NCI-H524 treated with DMSO at 0.1 percent for 48 hours (cell line): ENCODE data around the gene PITPNM1.
"Not testable (repeated sequence)": the region's sequence is repeated elsewhere in the genome, so short reads cannot be mapped to it uniquely, and the experiment has no call there.

Source experiments
- DNase-seq: peaks from one replicate; lab custom pipeline; 2025; lab: John Stamatoyannopoulos, UW

PITPNM1 gene

DNA sequence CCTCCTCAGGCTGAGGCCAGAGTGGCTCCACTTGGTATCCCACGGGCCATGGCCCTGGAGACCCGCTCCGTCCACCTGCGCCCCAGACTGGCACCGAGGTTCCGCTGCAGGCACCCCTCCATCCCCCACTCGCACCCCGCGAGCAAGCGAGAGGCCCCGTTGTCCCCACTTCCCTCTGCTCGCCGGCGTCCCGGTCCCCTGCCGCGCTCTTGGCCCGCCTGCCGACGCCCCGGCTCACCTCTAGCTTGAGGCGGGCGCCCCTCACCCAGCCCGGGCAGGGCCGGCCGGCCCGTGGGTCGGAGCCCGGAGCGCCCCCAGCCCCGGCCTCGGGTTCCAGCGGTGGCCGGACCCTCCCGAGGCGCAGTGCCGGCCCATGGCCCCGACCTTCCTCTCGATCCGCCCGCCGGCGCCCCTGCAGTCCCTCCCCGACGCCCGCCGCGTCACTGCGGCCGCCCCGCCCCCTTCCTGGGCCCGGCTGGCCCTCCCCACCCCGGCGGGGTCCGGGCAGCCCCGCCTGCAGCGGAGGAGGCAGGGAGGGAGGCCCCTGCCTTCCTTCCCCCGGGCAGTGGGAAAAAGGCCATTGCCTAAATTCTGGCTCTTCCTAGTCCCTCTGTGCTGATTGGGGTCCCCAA, at the start of gene PITPNM1:
Gene PITPNM1 (minus strand): TSS at position 414 of the 632 bp plus-strand sequence. CDS start 1,183 bp downstream, outside the sequence.
- DNase-seq = no peak

DNA sequence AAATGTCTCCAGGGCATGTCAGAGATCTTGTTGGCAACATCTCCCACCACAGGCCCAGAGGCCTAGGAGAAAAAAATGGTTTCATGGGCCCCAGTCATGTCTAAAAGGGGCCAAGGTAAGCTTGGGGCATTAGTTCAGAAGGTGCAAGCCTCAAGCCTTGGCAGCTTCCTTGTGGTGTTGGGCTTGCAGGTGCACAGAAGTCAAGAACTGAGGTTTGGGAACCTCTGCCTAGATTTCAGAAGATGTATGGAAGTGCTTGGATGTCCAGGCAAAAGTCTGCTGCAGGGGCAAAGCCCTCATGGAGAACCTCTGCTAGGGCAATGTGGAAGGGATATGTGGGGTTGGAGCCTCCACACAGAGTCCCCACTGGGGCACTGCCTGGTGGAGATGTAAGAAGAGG, 46.5 kb upstream of the PITPNM1 start:
- DNase-seq = not testable (repeated sequence)

- DNase-seq = no peak
These were observed 46.0 kb upstream of the PITPNM1 start for GRCh38 chr11:67551127-67551526.

DNA sequence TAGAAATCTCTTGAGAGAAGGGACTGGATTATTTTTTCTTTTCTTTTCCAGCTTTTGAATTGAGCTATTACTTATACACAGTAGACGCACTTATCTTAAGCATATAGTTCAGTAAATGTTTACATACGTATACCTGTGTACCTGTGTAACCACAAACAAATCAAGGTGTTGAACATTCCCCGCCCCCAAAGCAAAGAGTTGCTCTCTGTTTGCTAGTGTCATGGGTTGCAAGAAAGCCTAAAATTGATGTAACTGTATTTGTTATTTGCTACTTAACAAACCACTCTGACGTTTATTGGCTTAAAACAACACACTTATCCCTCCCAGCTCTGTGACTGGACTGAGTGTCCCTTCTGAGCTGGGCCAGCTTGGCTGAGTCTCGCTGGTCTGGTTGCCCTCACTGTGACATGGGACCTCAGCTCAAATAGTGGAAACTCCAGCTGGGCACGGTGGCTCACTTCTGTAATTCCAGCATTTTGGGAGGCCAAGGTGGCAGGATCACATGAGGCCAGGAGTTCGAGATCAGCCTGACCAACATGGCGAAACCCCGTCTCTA, 43.5 kb upstream of the PITPNM1 start:
- no peak for DNase-seq

GRCh38 chr11:67548112-67548511, 42.9 kb upstream of the PITPNM1 start:
- DNase-seq = not testable (repeated sequence)

DNA sequence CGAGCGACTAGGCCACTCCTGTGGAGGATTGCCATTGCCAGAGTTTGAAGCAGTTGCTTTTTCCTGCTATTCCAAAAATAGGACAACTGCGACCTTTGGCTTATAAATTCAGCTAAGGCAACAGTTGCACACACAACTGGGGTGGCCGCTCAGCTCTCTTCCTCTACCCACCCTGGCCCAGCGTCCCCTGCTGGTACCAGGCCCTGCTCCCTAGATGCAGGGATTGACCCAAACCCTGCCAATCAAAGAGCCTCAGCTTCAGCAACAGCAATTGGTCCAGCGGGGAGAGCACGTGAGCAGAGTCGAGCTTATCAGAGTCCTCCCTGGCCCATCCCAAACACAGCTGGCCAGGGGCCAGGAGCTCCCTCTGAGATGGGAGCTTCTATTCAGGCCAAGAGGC, 40.1 kb upstream of the PITPNM1 start:
- DNase-seq = no peak

DNA sequence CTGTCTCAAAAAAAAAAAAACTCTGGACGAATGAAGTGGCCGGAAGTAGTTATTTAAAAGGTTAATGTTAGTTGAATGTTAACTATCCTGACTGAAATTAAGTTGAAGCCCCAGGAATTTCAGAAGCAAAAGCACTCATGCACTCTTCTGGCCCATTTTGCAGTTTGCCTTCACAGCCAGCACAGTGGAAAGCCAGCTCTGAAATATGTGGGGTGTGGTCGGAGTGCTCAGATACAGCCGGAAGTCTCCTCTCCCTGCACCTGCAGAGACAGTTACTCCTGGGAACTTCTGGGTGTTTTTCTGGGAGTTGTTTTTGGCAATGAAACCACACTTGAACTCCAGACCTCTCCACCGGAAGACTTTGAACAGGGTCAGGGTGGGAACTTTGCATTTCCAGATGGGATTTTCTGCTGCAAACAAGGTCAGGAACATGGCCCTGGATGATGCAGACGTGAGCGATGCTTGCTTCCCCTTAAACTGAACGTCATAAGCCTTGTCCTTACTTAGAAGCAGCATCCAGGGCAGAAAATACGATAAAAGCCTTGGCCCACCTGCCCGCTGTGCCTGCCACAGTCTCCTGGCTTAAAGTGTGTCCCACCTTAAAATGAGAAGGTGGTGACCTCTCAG, 39.6 kb upstream of the PITPNM1 start:
- DNase-seq = no peak

DNA sequence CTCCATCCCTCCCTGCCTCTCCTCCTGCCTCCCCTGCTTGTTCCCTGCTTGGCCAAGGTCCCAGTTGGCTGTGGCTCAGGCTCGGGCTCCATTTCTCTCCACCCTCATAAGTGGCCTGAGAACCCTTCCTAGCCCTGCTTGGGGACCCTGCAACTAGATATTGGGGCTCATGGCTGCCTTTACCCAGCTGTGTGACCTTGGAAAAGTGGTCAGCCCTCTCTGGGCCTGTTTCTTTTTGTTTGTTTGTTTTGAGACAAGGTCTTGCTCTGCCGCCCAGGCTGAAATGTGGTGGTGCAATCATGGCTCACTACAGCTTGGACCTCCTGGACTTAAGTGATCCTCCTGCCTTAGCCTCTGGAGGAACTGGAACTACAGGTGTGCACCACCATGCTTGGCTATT, 38.4 kb upstream of the PITPNM1 start:
- DNase-seq = no peak

DNA sequence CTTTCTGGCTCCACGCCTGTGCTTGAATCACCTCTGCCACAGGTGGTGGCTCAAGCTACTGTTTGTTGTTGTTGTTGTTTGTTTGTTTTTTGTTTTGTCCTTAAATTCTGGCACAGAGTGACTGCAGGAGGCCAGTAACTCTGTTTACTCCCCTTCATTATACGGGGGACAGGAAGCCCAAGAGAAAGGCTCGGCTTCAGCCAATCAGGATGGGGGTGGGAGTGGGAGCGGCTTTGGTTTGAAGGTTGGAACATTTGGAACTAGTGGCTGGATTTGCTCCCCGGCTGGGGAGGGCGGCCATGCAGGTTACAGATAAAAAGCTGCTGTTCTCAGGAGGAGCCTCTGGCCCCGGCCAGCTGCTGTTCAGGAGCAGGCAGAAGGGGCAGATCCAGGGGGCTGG, 37.8 kb upstream of the PITPNM1 start:
- no peak for DNase-seq

- peak; percentile 49 for DNase-seq
These were observed 37.0 kb upstream of the PITPNM1 start for GRCh38 chr11:67542169-67542568.

DNA sequence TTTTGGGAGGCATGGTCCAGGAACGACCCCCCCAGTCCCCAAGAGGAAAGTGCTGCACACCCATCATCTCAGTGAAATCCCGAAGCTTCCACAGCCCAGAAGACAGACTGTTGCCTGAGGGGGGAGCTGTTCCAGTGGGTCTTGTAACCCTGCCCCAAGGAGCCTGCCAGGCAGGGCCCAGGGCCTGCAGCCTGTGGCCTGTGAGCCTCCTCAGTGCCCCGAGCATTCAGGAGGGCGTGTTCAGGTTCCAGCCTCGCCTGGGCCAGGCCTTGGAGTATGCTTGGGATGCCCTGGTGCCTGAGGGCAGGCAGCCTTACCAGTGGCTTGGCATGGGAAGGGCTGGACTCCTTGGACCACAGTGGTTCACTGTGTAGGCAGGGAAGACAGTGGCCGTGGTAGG, 36.0 kb upstream of the PITPNM1 start:
- no peak for DNase-seq

DNA sequence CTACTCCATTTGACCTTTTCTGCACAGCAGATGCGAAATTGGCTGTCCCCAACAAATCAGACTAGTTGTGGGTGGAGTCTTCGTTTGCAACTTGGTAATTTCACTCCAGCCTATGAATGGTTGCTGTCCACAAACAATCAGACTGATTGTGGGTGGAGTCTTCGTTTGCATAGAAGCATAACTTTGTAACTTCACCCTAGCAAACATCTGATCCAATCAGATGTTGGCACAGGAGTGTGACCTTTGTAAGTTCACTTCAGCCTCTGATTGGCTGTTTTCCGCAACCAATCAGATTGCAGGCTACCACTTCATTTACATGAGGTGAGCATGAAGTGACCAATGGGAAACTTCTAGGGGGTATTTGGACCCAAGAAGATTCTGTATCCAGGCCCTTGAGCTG, 34.4 kb upstream of the PITPNM1 start:
- DNase-seq = no peak

GRCh38 chr11:67538823-67539505, 33.8 kb upstream of the PITPNM1 start:
- DNase-seq = no peak

DNA sequence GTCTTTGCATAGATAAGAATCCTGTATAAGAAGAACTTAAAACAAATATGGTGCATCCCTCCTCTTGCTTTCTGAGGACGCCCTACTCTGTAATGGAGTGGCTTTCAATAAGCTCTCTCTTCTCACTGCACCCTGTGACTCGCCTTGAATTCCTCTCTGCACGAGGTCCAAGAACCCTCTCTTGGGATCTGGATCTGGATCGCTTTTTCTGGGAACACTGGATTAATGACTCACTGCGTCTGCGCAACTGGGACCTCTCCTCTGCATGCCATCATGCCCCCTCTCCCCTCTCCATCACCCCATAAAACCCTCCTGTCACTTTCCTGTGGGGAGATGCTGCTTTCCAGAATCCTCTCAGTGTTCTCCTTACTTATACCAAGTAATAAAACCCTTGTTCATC, 33.1 kb upstream of the PITPNM1 start:
- DNase-seq = no peak

GRCh38 chr11:67535561-67535960, 30.4 kb upstream of the PITPNM1 start:
- DNase-seq = no peak

DNA sequence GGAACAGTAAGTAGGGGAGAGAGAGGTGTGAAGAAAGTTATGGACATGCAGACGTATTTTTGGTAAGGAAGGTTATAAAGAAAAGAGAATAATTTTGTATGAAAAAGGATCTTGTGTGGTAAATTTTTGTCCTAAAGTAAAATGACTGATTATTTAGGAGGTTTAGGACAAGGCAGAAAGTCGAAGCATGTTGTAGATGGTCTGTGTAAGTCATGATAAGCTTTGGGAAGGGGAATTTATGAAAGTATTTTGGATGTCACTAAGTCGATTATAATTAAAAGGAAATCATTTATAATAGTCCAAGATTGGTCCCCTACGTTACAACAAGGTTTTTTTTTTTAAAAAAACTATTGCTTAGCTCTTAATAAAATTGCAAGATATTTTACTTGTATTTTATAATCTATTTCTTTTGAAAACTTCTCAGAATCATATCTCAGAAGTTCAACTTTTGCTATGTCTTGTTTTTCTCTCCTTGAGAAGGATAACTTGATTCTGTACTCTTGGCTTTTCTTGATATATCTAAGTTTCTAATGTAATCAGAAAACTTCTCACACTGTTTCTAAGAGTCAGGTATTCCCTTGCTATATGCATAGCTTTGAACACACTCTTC, 29.0 kb upstream of the PITPNM1 start:
- no peak for DNase-seq

- no peak for DNase-seq
These were observed 27.7 kb upstream of the PITPNM1 start for GRCh38 chr11:67532889-67533288.

DNA sequence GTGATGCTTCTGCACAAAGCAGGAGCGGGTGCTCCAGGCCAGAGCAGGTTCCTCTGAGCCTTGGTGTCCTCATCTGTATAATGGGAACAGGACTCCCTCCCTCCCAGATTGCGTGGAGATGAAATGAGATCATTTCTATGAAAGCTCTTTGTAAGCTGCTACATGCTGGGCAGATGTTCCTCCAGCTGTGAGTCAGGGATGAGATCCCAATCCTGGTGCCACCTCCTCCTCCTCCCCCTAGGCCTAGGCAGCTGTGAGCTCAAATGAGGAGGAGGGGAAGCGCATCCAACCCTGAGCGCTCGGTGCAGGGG, 25.1 kb upstream of the PITPNM1 start:
- DNase-seq = no peak

DNA sequence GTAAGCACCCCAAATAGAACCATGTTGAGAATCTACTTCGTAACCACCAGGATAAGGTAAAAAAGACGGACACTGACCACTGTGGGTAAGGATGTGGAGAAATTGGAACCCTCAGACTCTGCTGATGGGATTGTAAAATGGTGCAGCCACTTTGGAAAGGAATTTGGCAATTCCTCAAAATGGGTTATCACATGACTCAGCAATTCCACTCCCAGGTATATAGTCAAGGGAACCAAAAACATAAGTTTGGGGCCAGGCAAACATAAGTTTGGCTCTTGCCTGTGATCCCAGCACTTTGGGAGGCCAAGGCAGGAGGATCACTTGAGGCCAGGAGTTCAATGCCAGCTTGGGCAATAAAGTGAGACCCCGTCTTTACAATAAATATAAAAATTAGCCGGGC, 23.2 kb upstream of the PITPNM1 start:
- DNase-seq = no peak

- DNase-seq = no peak
These were observed 20.3 kb upstream of the PITPNM1 start for GRCh38 chr11:67525275-67525976.

GRCh38 chr11:67524480-67524808, 19.3 kb upstream of the PITPNM1 start:
- no peak for DNase-seq
